Keratinocyte (primary cell): ENCODE results near the gene CLEC2D. TPM values are rescaled to one million over a fixed set of nuclear protein-coding genes. Genes with fewer than 3 reads are reported as not detected.

ENCODE experiments used
- DNase-seq: peaks from one replicate; pipeline ENCODE4 v3.0.0-alpha.2; 2011; ENCODE audit warnings: low read depth, missing footprints, low spot score
- FAIRE-seq: peaks from 2 replicates; lab custom pipeline; 2011; peaks lifted over from hg19 to GRCh38; lab: Jason Lieb, UNC
- H2AFZ ChIP-seq: 2 replicates; pipeline ENCODE4 v1.6.0; 2012; ENCODE audit warnings: low read length, control low read depth, inconsistent platforms; ENCODE audit not compliant: control insufficient read depth
- H3K27ac ChIP-seq: 2 replicates; pipeline ENCODE4 v1.5.1; 2011; ENCODE audit warnings: low read length; ENCODE audit not compliant: control insufficient read depth, insufficient read depth
- H3K27me3 ChIP-seq: 3 replicates; pipeline ENCODE4 v1.6.0; 2011; ENCODE audit warnings: low read length; ENCODE audit not compliant: control insufficient read depth, insufficient read depth; ENCODE audit errors: extremely low read depth
- H3K36me3 ChIP-seq, 2 experiments: 2 replicates in 1 of 2; 3 replicates in 1 of 2; pipeline ENCODE4 v1.5.1; 2011; ENCODE audit warnings: low read length in 2 of 2, mild to moderate bottlenecking in 1 of 2; ENCODE audit not compliant: control insufficient read depth in 2 of 2, insufficient read depth in 2 of 2; ENCODE audit errors: extremely low read depth in 1 of 2
- H3K4me1 ChIP-seq: 3 replicates; pipeline ENCODE4 v1.5.1; 2011; ENCODE audit warnings: low read length; ENCODE audit not compliant: control insufficient read depth, insufficient read depth; ENCODE audit errors: extremely low read depth
- H3K4me2 ChIP-seq: 3 replicates; pipeline ENCODE4 v1.6.0; 2011; ENCODE audit warnings: low read depth, low read length; ENCODE audit not compliant: control insufficient read depth, insufficient read depth; ENCODE audit errors: extremely low read depth
- H3K4me3 ChIP-seq, 3 experiments: fragments of 200-600 bp in 1 of 3; sonication (generic) in 1 of 3; 2 replicates in 2 of 3; 3 replicates in 1 of 3; pipeline ENCODE4 v1.5.1; 2011 to 2016; ENCODE audit warnings: low read length in 3 of 3, mild to moderate bottlenecking in 3 of 3, control low read depth in 2 of 3, inconsistent platforms in 1 of 3, low read depth in 1 of 3, mixed read lengths in 1 of 3, mixed run types in 1 of 3, moderate library complexity in 1 of 3; ENCODE audit not compliant: control insufficient read depth in 2 of 3, insufficient read depth in 2 of 3; ENCODE audit errors: extremely low read depth in 1 of 3
- H3K79me2 ChIP-seq: 2 replicates; pipeline ENCODE4 v1.6.0; 2012; ENCODE audit warnings: low read length; ENCODE audit not compliant: control insufficient read depth, insufficient read depth
- H3K9ac ChIP-seq: 3 replicates; pipeline ENCODE4 v1.6.0; 2011; ENCODE audit warnings: low read length; ENCODE audit not compliant: control insufficient read depth, insufficient read depth; ENCODE audit errors: extremely low read depth
- H3K9me1 ChIP-seq: 3 replicates; pipeline ENCODE4 v1.6.0; 2011; ENCODE audit warnings: low read length; ENCODE audit not compliant: control insufficient read depth, insufficient read depth; ENCODE audit errors: extremely low read depth
- H3K9me3 ChIP-seq: 2 replicates; pipeline ENCODE4 v1.5.1; 2012; ENCODE audit warnings: low read depth, low read length; ENCODE audit not compliant: control insufficient read depth
- H4K20me1 ChIP-seq: 3 replicates; pipeline ENCODE4 v1.6.0; 2011; ENCODE audit warnings: low read length; ENCODE audit not compliant: control insufficient read depth, insufficient read depth; ENCODE audit errors: extremely low read depth
- CTCF ChIP-seq, 3 experiments: IDR thresholded peaks in 1 of 3; conservative IDR thresholded peaks in 1 of 3; optimal IDR thresholded peaks in 1 of 3; 2 replicates in 2 of 3; 3 replicates in 1 of 3; pipeline versions ENCODE3 to v1.5.1; 2011; ENCODE audit warnings: low read length in 3 of 3, mild to moderate bottlenecking in 3 of 3, moderate library complexity in 2 of 3, control low read depth in 1 of 3, inconsistent platforms in 1 of 3; ENCODE audit not compliant: insufficient read depth in 2 of 3; ENCODE audit errors: extremely low read depth in 1 of 3
- EZH2 ChIP-seq: IDR thresholded peaks from one replicate; pipeline ENCODE4 v1.6.1; 2012; ENCODE audit warnings: inconsistent platforms, mild to moderate bottlenecking, low read length, moderate library complexity
- dilution Hi-C: fragments of 300-500 bp; cut with MboI; formaldehyde crosslinking; loops from one replicate; pipeline ENCODE4 v1.7.0; 2020; ENCODE audit warnings: low sequenced_read_pairs; ENCODE audit not compliant: extremely low pct_ligation_motif_present
- polyA plus RNA-seq, 5 experiments: library from polyadenylated mRNA; depleted of rRNA in 3 of 5; stranded (reverse) in 3 of 5; stranded (forward) in 1 of 5; unstranded in 1 of 5; fragments of >200 nt; gene quantifications; 1 replicate in 1 of 5; 2 replicates in 3 of 5; 3 replicates in 1 of 5; pipeline versions ENCODE4 v1.2.1 to v1.2.3, GENCODE V29; 2011 to 2012; ENCODE audit warnings: missing spikeins in 2 of 5, low read depth in 1 of 5, low replicate concordance in 1 of 5

The CLEC2D gene
- polyA plus RNA-seq, 1 donor (not counting 4 experiments of a cell fraction or from before 2014, with no cell fraction given): 2.3 TPM

- H3K27ac ChIP-seq: no peak within 1 kb of the TSS
- H3K4me1 ChIP-seq: no peaks in the 10 kb centered on the region
- H3K4me3 ChIP-seq: no peak within 1 kb of the TSS
- peak within 1 kb of the TSS; percentile 10 for H2AFZ ChIP-seq
- dilution Hi-C loops: no loop called here
- H3K9me3 ChIP-seq: no peaks in the 10 kb centered on the region
- H3K9ac ChIP-seq: no peak within 1 kb of the TSS
- H3K4me2 ChIP-seq: no peak within 1 kb of the TSS
- no peaks in the 10 kb centered on the region for H3K36me3 ChIP-seq
- no peaks in the 10 kb centered on the region for H4K20me1 ChIP-seq
- no peaks in the 10 kb centered on the region for H3K79me2 ChIP-seq
- no peaks in the 10 kb centered on the region for H3K9me1 ChIP-seq
- no peak for TF ChIP-seq CTCF (optimal IDR thresholded peaks at IDR 0.05 in 1 of 3, IDR thresholded peaks at IDR 0.05 in 1 of 3, conservative IDR thresholded peaks at IDR 0.05 in 1 of 3; ENCODE audit: extremely low read depth in 1 of 3, insufficient read depth in 2 of 3, low read length in 3 of 3)
- no peak for TF ChIP-seq EZH2
- H3K27me3 ChIP-seq: no peaks in the 10 kb centered on the region
- no peak for DNase-seq
- no peak for FAIRE-seq
Observed at GRCh38 chr12:9732921-9733461, 63.5 kb downstream of the CLEC2D start, which contains the start of gene CLECL1. TSS of gene CLECL1 (minus strand) at chr12:9733097.

- no peak for TF ChIP-seq CTCF (optimal IDR thresholded peaks at IDR 0.05 in 1 of 3, IDR thresholded peaks at IDR 0.05 in 1 of 3, conservative IDR thresholded peaks at IDR 0.05 in 1 of 3; ENCODE audit: extremely low read depth in 1 of 3, insufficient read depth in 2 of 3, low read length in 3 of 3)
- TF ChIP-seq EZH2: no peak
- no peak overlapping the region for H3K27ac ChIP-seq
- FAIRE-seq (no peak), DNase-seq (no peak)
- no peak overlapping the region for H2AFZ ChIP-seq
- dilution Hi-C loops: no loop called here
- no peak overlapping the region for H3K4me3 ChIP-seq
- no peak overlapping the region for H3K9ac ChIP-seq
- no peaks in the 10 kb centered on the region for H3K79me2 ChIP-seq
- no peaks in the 10 kb centered on the region for H4K20me1 ChIP-seq
- no peaks in the 10 kb centered on the region for H3K9me1 ChIP-seq
- no peaks in the 10 kb centered on the region for H3K4me1 ChIP-seq
- H3K36me3 ChIP-seq: no peaks in the 10 kb centered on the region
- H3K9me3 ChIP-seq: no peaks in the 10 kb centered on the region
- no peaks in the 10 kb centered on the region for H3K27me3 ChIP-seq
- H3K4me2 ChIP-seq: no peak overlapping the region
Observed at GRCh38 chr12:9735601-9736000, 66.1 kb downstream of the CLEC2D start.
